ENCODE data around the gene ZNF653. TPM values are rescaled to one million over a fixed set of nuclear protein-coding genes. Genes with fewer than 3 reads are reported as not detected.
A peak's percentile ranks its signal among the peaks of the same experiment; 100 is the strongest.

ZNF653 gene
- 7.7 TPM for total RNA-seq (ENCODE audit: unreplicated experiment)
- long read RNA-seq: 0 reads

- Mint-ChIP-seq H3K27me3 (ENCODE audit: unreplicated experiment) (peaks cover 7% of the 10 kb centered on the region), H3K9me3 (ENCODE audit: unreplicated experiment) (no peaks in the 10 kb centered on the region), H3K4me3 (ENCODE audit: unreplicated experiment) (peak within 1 kb of the TSS; percentile 90), H3K27ac (ENCODE audit: unreplicated experiment) (peak within 1 kb of the TSS; percentile 77), H3K36me3 (ENCODE audit: low read depth, unreplicated experiment) (peaks cover 3% of the 10 kb centered on the region), H3K4me1 (ENCODE audit: unreplicated experiment) (no peaks in the 10 kb centered on the region)
- no peak for TF ChIP-seq CTCF (IDR thresholded peaks at IDR 0.05; ENCODE audit: unreplicated experiment)
- peak; percentile 93 for DNase-seq (ENCODE audit: low spot score)
These were observed at the start of gene ZNF653 for GRCh38 chr19:11505504-11506100. TSS of gene ZNF653 (minus strand) at chr19:11505839. CDS start at chr19:11505786, 53 bp downstream.

- H3K36me3 Mint-ChIP-seq (ENCODE audit: low read depth, unreplicated experiment): peaks cover 9% of the 10 kb centered on the region
- no peak for TF ChIP-seq CTCF (IDR thresholded peaks at IDR 0.05; ENCODE audit: unreplicated experiment)
- H3K4me3 Mint-ChIP-seq (ENCODE audit: unreplicated experiment): peak overlapping the region; percentile 54
- H3K27me3 Mint-ChIP-seq (ENCODE audit: unreplicated experiment): peaks cover 6% of the 10 kb centered on the region
- DNase-seq (ENCODE audit: low spot score): no peak
- no peaks in the 10 kb centered on the region for H3K9me3 Mint-ChIP-seq (ENCODE audit: unreplicated experiment)
- peaks cover 11% of the 10 kb centered on the region for H3K4me1 Mint-ChIP-seq (ENCODE audit: unreplicated experiment)
- H3K27ac Mint-ChIP-seq (ENCODE audit: unreplicated experiment): no peak overlapping the region
These were observed 49.6 kb upstream of the ZNF653 start for GRCh38 chr19:11555246-11555645.

GRCh38 chr19:11554160-11554559 is 48.5 kb upstream of the ZNF653 start:
- no peak overlapping the region for H3K27ac Mint-ChIP-seq (ENCODE audit: unreplicated experiment)
- TF ChIP-seq CTCF (IDR thresholded peaks at IDR 0.05; ENCODE audit: unreplicated experiment): no peak
- peaks cover 5% of the 10 kb centered on the region for H3K27me3 Mint-ChIP-seq (ENCODE audit: unreplicated experiment)
- DNase-seq (ENCODE audit: low spot score): no peak
- peaks cover 8% of the 10 kb centered on the region for H3K4me1 Mint-ChIP-seq (ENCODE audit: unreplicated experiment)
- H3K9me3 Mint-ChIP-seq (ENCODE audit: unreplicated experiment): no peaks in the 10 kb centered on the region
- peaks cover 13% of the 10 kb centered on the region for H3K36me3 Mint-ChIP-seq (ENCODE audit: low read depth, unreplicated experiment)
- no peak overlapping the region for H3K4me3 Mint-ChIP-seq (ENCODE audit: unreplicated experiment)

- Mint-ChIP-seq H3K9me3 (ENCODE audit: unreplicated experiment) (no peaks in the 10 kb centered on the region), H3K27me3 (ENCODE audit: unreplicated experiment) (peaks cover 5% of the 10 kb centered on the region), H3K4me3 (ENCODE audit: unreplicated experiment) (no peak overlapping the region), H3K4me1 (ENCODE audit: unreplicated experiment) (peaks cover 3% of the 10 kb centered on the region), H3K36me3 (ENCODE audit: low read depth, unreplicated experiment) (peaks cover 13% of the 10 kb centered on the region), H3K27ac (ENCODE audit: unreplicated experiment) (no peak overlapping the region)
- DNase-seq (ENCODE audit: low spot score): no peak
- TF ChIP-seq CTCF (IDR thresholded peaks at IDR 0.05; ENCODE audit: unreplicated experiment): no peak
These were observed 47.2 kb upstream of the ZNF653 start for GRCh38 chr19:11552666-11553372.

Data from endothelial cell (in vitro differentiated cells).